ENCODE measurements around the gene DENND2C.
"Not testable (repeated sequence)": the region's sequence is repeated elsewhere in the genome, so short reads cannot be mapped to it uniquely, and the experiment has no call there.

The DENND2C gene

GRCh38 chr1:114595602-114596001, 74.2 kb downstream of the DENND2C start:
- no peak for DNase-seq (ENCODE audit: low spot score)

GRCh38 chr1:114594046-114594445, 75.8 kb downstream of the DENND2C start:
- DNase-seq (ENCODE audit: low spot score), result no peak

GRCh38 chr1:114589122-114589521, 80.7 kb downstream of the DENND2C start:
- DNase-seq (ENCODE audit: low spot score), result no peak

- no peak for DNase-seq (ENCODE audit: low spot score)
Measured at GRCh38 chr1:114588196-114588689, 81.6 kb downstream of the DENND2C start.

- DNase-seq (ENCODE audit: low spot score), result no peak
Measured at GRCh38 chr1:114587203-114587991, 82.5 kb downstream of the DENND2C start.

- DNase-seq (ENCODE audit: low spot score), result no peak
Measured at GRCh38 chr1:114586513-114587047, 83.3 kb downstream of the DENND2C start.

GRCh38 chr1:114585231-114585630, 84.6 kb downstream of the DENND2C start:
- no peak for DNase-seq (ENCODE audit: low spot score)

GRCh38 chr1:114581335-114582287, 88.2 kb downstream of the DENND2C start, which contains the start of gene BCAS2:
BCAS2 (minus strand) TSS chr1:114581615; CDS start chr1:114581591, 24 bp downstream.
- peak; percentile 88 for DNase-seq (ENCODE audit: low spot score)

- DNase-seq (ENCODE audit: low spot score), result no peak
Measured at GRCh38 chr1:114574365-114574764, 95.5 kb downstream of the DENND2C start.

GRCh38 chr1:114564141-114564540, 105.7 kb downstream of the DENND2C start:
- no peak for DNase-seq (ENCODE audit: low spot score)

- not testable (repeated sequence) for DNase-seq (ENCODE audit: low spot score)
Measured at GRCh38 chr1:114562978-114563510, 106.8 kb downstream of the DENND2C start.

GRCh38 chr1:114561333-114561732, 108.5 kb downstream of the DENND2C start:
- DNase-seq (ENCODE audit: low spot score), result no peak

GRCh38 chr1:114559356-114559755, 110.5 kb downstream of the DENND2C start:
- DNase-seq (ENCODE audit: low spot score), result peak; percentile 30

- DNase-seq (ENCODE audit: low spot score), result peak; percentile 56
Measured at GRCh38 chr1:114558544-114558943, 111.3 kb downstream of the DENND2C start.

GRCh38 chr1:114554577-114554976, 115.3 kb downstream of the DENND2C start:
- DNase-seq (ENCODE audit: low spot score), result no peak

GRCh38 chr1:114552106-114552639, 117.7 kb downstream of the DENND2C start:
- DNase-seq (ENCODE audit: low spot score), result no peak

GRCh38 chr1:114551400-114551799, 118.4 kb downstream of the DENND2C start:
- no peak for DNase-seq (ENCODE audit: low spot score)

GRCh38 chr1:114550336-114550735, 119.5 kb downstream of the DENND2C start:
- no peak for DNase-seq (ENCODE audit: low spot score)

GRCh38 chr1:114549137-114549536, 120.7 kb downstream of the DENND2C start:
- no peak for DNase-seq (ENCODE audit: low spot score)

GRCh38 chr1:114547076-114547475, 122.8 kb downstream of the DENND2C start:
- DNase-seq (ENCODE audit: low spot score), result no peak

- no peak for DNase-seq (ENCODE audit: low spot score)
Measured at GRCh38 chr1:114545796-114546195, 124.1 kb downstream of the DENND2C start.

GRCh38 chr1:114545315-114545714, 124.5 kb downstream of the DENND2C start:
- no peak for DNase-seq (ENCODE audit: low spot score)
